GM21447 (cell line): ENCODE results near the gene TENM3.

Experiments
- ATAC-seq: cut with Tn5 transposase; IDR thresholded peaks from one replicate; pipeline ENCODE4 v1.9.1; 2021; ENCODE audit not compliant: unreplicated experiment

Gene TENM3

DNA sequence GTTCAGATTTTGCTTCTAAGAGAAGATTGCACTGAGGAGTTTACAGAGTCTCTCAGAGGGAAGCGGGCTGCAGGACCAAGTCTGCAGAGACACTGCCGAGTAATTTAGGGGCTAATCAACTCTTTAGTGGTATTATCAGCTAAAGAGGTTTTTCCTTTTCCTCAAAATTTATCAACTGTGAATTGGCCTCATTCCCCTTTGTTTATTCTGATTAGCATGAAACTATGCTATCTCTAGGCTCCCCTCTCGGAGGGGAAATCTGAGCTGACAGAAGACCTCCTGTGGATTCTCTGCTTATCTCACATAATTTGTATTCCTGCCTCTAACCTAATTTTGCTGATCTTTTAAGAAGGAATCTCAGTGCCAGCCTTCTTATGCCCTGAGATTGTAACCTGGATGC, 473.0 kb downstream of the TENM3 start:
- ATAC-seq = no peak

- ATAC-seq = no peak
Measured at GRCh38 chr4:182717788-182718583, 474.8 kb downstream of the TENM3 start.

- ATAC-seq = no peak
Measured at GRCh38 chr4:182724414-182724813, 481.2 kb downstream of the TENM3 start.

- ATAC-seq = no peak
Measured at GRCh38 chr4:182729516-182729915, 486.3 kb downstream of the TENM3 start.

DNA sequence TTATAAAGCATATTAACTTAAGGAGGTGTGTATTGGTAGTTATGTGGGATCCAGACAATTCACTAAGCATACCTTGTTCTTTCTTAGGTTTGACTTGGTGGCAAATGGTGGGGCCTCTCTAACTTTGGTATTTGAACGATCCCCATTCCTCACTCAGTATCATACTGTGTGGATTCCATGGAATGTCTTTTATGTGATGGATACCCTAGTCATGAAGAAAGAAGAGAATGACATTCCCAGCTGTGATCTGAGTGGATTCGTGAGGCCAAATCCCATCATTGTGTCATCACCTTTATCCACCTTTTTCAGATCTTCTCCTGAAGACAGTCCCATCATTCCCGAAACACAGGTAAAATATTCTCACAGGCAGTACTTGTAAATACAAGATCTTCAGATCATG, 487.6 kb downstream of the TENM3 start:
- ATAC-seq = no peak

DNA sequence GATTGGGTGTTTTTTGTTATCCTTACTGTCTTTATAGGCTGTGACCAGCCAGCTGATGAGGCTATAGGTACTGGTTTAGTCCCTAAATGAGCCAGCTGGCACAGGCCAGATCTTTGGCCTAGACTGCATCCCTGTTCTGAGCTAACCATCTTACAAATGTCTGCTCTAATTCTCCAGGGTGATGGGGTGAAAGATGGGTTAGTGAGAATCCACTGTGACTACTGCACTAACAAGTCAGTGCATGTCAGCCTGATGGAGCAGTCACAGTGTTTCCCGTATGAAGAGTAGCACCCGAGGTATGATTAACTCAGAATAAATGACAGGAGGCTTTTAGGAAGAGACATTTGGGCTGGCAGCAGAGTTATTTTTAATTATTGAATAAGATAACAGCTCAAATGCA, 493.0 kb downstream of the TENM3 start:
- no peak for ATAC-seq

GRCh38 chr4:182738283-182739047, 495.3 kb downstream of the TENM3 start:
- no peak for ATAC-seq

DNA sequence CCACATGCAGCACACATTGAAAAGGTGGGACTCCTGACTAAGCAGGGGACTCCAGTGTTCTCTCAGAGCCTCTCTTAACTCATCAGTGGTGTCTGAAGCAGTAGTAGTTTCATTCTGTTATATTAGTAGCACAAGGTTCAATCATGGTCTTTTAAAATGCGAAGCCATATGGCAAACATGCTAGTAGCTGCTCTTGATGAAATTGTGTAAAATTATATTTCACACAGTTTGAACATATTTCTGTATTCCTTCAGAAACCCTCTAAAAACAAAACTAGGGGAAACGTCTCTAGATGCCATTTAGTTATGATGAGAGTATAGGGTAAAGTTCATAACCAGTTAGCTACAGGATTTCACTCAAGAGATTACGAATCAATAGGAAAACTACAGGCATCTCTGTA, 497.1 kb downstream of the TENM3 start:
- no peak for ATAC-seq

DNA sequence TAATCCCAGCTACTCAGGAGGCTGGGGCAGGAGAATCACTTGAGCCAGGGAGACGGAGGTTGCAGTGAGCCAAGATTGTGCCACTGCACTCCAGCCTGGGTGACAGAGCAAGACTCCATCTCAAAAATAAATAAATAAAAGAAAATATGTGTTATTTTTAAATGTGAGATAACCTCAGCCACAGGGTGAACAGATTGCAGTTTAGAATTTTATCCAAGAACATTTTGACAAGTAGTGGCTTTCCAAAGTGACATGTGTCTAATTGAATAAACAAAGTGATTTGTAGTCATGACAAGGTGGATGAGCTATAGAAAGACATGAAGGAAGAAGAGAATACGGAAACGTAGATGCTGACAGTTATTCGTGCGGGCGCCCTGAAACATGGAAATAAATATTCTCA, 497.9 kb downstream of the TENM3 start:
- no peak for ATAC-seq

- ATAC-seq = no peak
Measured at GRCh38 chr4:182741914-182742313, 498.7 kb downstream of the TENM3 start.

DNA sequence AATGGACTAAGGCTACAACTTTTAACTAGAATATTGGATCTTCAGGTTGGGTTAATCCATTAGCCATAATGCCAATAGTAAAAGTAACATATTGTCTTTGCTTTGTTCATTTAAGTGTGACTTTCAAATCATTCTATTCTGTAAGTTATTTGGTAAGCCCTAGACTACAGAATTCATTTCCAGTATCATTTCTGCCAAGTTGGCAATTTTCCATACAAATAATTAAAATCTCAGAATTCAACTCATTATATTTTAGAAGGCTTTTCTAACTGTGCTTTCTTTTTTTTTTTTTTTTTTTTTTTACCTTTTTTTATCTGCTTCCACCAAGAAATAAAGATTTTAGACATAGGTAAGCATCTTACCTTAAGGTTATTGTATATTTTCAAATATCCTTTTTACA, 500.6 kb downstream of the TENM3 start:
- no peak for ATAC-seq

DNA sequence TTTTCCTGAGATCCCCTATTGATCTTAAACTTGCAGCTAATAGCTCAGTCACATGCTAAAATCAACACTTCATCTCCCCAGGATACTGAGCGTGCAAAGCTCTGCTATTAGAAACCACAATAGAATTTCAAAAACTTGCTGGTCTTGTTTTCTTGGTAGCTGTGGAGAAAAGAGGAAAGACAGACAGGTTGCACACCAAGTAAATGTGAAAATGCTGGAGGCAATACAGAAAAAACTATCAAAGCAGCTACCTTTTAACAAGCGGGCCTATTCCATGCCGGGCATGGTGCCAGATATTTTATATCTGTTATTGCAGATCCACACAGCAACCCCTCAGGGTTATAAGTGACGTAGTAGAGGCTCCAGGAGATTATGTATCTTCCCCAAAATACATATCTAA, 502.0 kb downstream of the TENM3 start:
- ATAC-seq = no peak

DNA sequence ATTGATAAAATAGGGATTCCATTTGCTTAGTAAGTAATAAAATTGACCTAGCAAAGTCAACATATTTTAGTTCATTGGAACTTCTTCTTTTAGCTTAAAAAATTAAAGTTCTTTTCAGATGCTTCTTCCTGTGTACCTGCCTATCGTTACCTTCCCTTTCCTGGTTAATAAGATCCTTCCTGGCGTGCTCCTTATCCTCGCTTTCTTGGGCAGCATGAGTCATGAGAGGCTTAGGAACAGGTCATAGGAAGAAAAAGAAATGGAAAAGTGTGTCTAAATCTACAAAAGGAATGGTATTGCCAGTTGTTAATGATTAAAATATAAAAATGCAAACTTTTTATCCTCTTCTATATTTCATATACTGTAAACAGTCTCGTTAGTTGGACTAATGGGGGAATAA, 503.7 kb downstream of the TENM3 start:
- no peak for ATAC-seq

DNA sequence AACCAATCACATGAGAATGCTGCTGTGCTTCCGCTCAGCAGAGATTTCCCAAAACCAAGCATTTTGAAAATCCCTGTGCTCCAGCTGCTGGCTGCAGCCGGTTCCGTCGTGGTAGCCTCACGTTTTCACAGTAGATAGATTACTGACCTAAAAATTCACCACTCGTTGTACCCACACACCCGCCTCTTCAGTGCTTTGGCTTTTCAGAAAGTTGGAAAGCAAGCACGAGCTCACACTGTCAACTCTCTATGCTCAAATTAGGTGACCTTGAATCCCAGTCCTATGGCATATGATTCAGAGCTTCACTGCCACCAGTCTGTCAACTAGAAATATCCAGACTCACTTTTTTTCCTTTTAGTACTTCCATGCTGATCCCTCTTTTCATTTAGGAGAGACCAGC, 505.1 kb downstream of the TENM3 start:
- no peak for ATAC-seq

GRCh38 chr4:182748949-182749348, 505.7 kb downstream of the TENM3 start:
- no peak for ATAC-seq

DNA sequence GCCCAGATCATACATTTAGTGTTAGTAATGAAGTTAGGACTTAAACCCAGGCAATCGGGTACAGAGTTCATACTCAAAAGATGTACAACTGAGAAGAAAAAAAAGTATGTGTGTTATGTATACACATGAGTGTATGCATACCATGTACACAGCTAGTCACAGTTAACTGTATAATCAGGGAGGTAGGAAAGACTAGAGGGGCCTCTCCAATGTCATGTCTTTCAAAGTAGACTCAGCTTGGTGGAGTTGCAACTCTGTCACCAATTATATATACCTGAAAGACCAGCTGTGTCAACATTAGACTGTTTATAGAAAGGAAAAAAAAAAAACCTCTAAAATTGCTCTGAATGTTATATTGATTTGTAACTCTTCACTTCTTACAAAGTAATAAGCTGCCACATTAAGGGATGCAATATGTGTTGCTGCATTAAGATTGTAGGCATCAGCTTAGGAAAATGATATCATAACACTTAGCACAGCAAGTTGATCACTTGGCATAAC, 506.5 kb downstream of the TENM3 start:
- no peak for ATAC-seq

DNA sequence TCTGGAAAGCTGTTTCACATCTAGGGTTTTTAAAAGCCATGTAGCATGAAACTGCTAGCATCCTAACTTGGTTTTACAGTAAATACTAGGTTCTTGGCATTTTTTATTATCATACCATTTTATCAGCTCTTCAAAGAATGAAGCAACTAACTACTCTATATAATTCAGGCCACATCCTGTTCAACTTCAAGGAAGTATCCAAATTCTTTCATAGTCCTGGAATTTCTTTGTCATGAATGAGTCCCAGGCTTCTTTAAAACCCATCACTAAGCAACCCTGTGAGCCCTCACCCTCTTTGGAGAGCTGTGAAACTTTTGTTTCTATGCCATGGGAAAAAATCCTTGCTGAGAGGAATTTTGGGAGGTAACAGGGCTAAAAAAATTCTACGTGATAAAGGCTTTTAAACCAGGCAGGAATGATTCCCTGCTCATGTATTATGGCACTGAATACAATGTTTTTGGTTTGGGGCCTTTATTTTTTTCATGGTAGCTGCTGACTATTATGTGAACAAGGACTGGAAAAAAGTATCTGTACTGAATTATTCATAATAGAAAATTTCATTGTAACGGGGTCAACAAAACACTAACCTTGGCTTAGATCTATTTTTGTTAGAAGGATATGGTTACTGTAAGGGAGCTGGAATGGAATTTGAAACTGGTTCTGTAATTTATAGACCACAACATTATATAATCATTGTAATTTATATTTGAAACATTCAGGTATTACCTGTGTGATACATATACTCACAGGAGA, 509.1 kb downstream of the TENM3 start:
- ATAC-seq = no peak

DNA sequence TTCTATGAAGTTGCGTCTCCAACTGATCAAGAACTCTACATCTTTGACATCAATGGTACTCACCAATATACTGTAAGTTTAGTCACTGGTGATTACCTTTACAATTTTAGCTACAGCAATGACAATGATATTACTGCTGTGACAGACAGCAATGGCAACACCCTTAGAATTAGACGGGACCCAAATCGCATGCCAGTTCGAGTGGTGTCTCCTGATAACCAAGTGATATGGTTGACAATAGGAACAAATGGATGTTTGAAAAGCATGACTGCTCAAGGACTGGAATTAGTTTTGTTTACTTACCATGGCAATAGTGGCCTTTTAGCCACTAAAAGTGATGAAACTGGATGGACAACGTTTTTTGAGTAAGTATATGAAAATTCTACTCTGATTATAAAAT, 511.7 kb downstream of the TENM3 start:
- no peak for ATAC-seq

DNA sequence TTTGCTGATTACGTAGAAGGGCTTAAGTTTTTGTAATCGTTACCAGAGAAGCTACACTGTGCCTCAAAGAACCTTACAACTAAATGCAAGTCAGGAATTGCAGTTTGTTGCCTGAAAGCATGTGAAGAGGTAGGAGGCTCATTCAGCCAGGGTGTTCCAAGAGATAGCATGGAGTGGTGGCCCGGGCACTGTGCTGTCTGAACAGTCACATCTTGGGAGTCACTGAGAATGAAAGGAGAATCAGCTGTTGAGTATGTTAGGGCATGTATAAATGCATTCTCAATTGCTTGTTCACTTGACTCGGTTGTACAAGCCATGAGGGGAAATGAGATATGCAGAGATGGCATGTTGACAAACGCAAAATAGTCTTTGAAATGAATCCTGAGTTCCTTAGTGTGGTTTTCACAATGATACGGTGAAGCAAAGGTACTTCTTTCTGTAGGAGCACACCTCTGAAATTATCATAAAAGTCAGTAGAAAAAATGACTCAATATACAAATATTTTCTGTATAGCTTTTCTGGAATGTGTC, 513.0 kb downstream of the TENM3 start:
- no peak for ATAC-seq

- ATAC-seq = no peak
Measured at GRCh38 chr4:182758273-182758672, 515.1 kb downstream of the TENM3 start.

GRCh38 chr4:182760551-182761043, 517.4 kb downstream of the TENM3 start:
- no peak for ATAC-seq
